Measurements from ENCODE around the gene SLC13A3.

SLC13A3 gene

DNA sequence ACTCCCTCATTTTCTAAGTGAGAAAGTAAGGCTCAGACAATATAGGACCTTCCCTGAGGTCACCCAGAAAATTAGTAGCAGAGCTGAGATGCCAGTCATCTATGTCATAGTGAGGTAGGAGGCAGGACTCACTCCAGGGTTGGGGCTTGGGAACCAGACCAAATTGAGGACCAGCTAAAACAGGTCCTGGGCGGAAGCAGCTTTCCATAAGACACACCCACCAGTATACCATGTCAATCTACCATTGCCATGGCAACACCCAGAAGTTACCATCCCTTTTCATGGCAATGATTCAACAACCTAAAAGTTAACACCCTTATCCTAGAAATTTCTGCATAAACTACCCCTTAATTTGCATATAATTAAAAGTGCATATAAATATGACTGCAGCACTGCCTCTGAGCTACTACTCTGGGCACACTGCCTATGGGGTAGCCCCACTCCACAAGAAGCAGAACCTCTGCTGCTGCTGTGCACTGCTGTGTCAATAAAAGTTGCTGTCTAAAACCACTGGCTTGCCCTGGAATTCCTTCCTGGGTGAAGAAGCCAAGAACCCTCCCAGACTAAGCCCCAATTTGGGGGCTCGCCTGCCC is 70.5 kb downstream of the SLC13A3 start:
- in situ Hi-C loops (cut with HindIII; ENCODE audit: low pct_ligation_motif_present, low sequenced_read_pairs), result no loop called here
- Histone ChIP-seq H3K27ac (no peak overlapping the region), H3K27me3 (replicated peaks) (no peaks in the 10 kb centered on the region), H3K36me3 (replicated peaks) (no peaks in the 10 kb centered on the region), H3K4me3 (ENCODE audit: low read depth, low read length) (no peak overlapping the region)
- TF ChIP-seq, protein P1, sequence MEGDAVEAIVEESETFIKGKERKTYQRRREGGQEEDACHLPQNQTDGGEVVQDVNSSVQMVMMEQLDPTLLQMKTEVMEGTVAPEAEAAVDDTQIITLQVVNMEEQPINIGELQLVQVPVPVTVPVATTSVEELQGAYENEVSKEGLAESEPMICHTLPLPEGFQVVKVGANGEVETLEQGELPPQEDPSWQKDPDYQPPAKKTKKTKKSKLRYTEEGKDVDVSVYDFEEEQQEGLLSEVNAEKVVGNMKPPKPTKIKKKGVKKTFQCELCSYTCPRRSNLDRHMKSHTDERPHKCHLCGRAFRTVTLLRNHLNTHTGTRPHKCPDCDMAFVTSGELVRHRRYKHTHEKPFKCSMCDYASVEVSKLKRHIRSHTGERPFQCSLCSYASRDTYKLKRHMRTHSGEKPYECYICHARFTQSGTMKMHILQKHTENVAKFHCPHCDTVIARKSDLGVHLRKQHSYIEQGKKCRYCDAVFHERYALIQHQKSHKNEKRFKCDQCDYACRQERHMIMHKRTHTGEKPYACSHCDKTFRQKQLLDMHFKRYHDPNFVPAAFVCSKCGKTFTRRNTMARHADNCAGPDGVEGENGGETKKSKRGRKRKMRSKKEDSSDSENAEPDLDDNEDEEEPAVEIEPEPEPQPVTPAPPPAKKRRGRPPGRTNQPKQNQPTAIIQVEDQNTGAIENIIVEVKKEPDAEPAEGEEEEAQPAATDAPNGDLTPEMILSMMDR (IDR thresholded peaks at IDR 0.05; ENCODE audit: low read depth, low read length, missing control alignments), result no peak
- DNase-seq, result no peak

DNA sequence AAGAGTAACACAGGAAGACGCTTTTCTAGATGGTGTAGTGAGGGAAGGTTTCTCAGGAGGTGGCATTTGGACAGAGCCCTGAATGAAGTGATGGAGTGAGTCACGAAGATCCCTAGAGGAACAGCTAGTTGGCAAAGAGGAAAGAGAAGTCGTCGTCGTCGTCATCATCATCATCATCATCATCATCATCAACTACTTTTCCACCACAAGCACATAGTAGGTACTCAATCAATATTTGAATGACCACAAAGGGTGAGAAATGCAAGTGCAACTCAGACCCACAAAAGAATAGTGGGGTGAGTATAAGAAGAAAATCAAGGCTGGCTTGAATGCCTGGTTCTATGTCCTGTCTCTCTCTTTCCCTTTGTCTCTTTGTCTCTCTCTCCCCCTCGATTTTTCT is 72.5 kb downstream of the SLC13A3 start:
- no peak overlapping the region for H3K4me3 ChIP-seq (ENCODE audit: low read depth, low read length)

DNA sequence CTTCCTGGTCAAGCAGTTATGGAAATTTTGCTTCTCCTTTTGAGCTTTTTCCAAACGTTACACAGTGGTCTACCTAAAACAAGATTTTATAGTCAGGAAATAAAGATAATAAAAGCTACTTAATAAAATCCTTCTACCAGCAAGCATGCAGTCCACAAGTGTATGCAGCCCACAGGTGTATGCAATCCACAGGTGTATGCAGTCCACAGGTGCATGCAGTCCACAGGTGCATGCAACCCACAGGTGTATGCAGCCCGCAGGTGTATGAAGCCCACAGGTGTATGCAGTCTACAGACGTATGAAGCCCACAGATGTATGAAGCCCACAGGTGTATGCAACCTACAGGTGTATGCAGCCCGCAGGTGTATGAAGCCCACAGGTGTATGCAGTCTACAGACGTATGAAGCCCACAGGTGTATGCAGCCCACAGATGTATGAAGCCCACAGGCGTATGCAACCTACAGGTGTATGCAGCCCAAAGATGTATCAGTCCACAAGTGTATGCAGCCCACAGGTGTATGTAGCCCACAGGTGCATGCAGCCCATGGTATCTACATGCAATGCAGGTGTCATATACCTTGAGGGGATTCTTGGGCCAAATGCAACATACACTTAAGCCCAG is 74.4 kb downstream of the SLC13A3 start:
- TF ChIP-seq, protein P1 (IDR thresholded peaks at IDR 0.05; ENCODE audit: low read depth, low read length, missing control alignments), result no peak
- Histone ChIP-seq H3K36me3 (replicated peaks) (no peaks in the 10 kb centered on the region), H3K4me3 (ENCODE audit: low read depth, low read length) (no peak overlapping the region), H3K27me3 (replicated peaks) (no peaks in the 10 kb centered on the region), H3K27ac (no peak overlapping the region)
- in situ Hi-C loops (cut with HindIII; ENCODE audit: low pct_ligation_motif_present, low sequenced_read_pairs), result no loop called here
- no peak for DNase-seq

More for the DNA sequence above, 72.5 kb downstream of the SLC13A3 start:
- no peaks in the 10 kb centered on the region for H3K27me3 ChIP-seq (replicated peaks)
- DNase-seq, result no peak
- H3K27ac ChIP-seq, result no peak overlapping the region
- in situ Hi-C loops (cut with HindIII; ENCODE audit: low pct_ligation_motif_present, low sequenced_read_pairs), result no loop called here
- H3K36me3 ChIP-seq (replicated peaks), result no peaks in the 10 kb centered on the region
- TF ChIP-seq, protein P1 (IDR thresholded peaks at IDR 0.05; ENCODE audit: low read depth, low read length, missing control alignments), result no peak

DNA sequence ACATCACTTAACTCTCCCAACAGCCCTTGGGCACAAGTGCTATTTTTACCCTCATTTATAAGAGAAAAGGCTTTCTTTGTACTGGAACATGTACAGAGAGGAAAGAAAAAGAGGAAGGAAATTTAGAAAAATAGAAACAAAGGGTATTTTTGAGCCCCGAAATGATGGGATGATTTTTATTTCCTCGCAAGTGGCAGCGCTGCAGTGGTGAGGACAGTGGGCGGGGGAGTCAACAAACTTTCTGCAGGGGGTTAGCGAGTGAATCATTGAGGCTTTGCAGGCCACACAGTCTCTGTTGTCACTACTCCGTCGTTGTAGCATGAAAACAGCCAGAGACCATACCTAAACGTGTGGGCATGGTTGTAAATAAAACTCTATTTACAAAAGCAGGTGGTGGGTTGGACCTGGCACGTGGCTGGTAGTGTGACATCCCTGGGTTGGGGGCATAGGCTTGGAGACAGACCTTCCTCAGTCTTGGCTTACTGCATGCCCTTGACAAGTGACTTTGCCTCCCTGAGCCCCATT is 75.3 kb downstream of the SLC13A3 start:
- H3K27ac ChIP-seq, result no peak overlapping the region
- TF ChIP-seq, protein P1 (IDR thresholded peaks at IDR 0.05; ENCODE audit: low read depth, low read length, missing control alignments), result no peak
- DNase-seq, result no peak
- H3K36me3 ChIP-seq (replicated peaks), result no peaks in the 10 kb centered on the region
- no peaks in the 10 kb centered on the region for H3K27me3 ChIP-seq (replicated peaks)
- no peak overlapping the region for H3K4me3 ChIP-seq (ENCODE audit: low read depth, low read length)
- in situ Hi-C loops (cut with HindIII; ENCODE audit: low pct_ligation_motif_present, low sequenced_read_pairs), result no loop called here

- in situ Hi-C loops (cut with HindIII; ENCODE audit: low pct_ligation_motif_present, low sequenced_read_pairs), result no loop called here
- no peaks in the 10 kb centered on the region for H3K27me3 ChIP-seq (replicated peaks)
- DNase-seq, result no peak
- no peak overlapping the region for H3K4me3 ChIP-seq (ENCODE audit: low read depth, low read length)
- no peak overlapping the region for H3K27ac ChIP-seq
- no peaks in the 10 kb centered on the region for H3K36me3 ChIP-seq (replicated peaks)
- TF ChIP-seq, protein P1 (IDR thresholded peaks at IDR 0.05; ENCODE audit: low read depth, low read length, missing control alignments), result no peak
Observed at GRCh38 chr20:46575394-46575793, 75.9 kb downstream of the SLC13A3 start.
